ENCODE measurements around the gene HOXB6.

The HOXB6 gene

GRCh38 chr17:48609033-48609432 is 4.2 kb upstream of the HOXB6 start:
- DNase-seq = no peak

GRCh38 chr17:48608494-48608834 is 3.7 kb upstream of the HOXB6 start:
- DNase-seq = no peak

GRCh38 chr17:48606892-48607614 is 2.3 kb upstream of the HOXB6 start:
- DNase-seq = no peak

DNA sequence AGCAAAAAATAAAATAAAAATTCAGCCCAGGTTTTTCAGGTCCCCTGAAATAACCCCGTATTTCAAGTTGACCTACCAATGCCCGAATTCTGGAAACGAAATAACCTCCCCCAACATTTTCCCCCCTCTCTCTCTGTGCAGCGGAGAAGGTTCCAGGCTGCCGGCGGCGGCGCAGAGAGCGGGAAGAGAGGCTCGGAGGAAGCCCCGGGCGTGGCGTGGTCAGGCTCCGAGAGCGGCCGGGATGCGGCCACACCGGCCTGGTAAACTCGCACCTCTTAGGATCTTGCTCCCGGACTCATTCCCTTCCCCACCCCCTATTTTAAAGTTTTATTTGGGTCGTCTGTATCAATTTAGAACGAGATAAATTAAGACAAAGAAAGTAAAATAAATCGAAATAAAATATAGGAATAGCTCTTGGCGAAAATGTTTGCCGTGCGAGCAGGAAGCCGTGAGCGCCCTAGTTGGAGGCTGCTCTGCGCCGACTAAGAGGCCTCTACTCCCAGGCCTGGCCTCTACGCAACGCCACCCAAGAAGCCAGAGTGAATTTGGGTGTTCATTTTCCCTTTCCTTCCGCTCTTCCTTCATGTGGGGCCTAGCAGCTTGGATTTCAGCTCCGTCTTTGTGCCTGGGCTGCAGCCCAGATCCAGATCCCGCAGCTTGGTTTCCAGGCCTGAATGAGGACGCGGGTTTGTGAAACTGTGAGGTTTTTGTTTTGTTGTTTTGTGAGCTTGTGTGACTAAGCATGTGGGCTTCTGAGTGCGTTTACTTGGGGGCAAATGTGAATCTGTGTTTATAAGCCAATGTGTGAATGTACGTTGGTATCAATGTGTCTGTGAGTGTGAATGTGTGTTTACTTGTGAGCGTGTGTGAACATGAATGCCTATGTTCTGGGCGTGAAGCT is 1.5 kb upstream of the HOXB6 start:
- DNase-seq = no peak

DNA sequence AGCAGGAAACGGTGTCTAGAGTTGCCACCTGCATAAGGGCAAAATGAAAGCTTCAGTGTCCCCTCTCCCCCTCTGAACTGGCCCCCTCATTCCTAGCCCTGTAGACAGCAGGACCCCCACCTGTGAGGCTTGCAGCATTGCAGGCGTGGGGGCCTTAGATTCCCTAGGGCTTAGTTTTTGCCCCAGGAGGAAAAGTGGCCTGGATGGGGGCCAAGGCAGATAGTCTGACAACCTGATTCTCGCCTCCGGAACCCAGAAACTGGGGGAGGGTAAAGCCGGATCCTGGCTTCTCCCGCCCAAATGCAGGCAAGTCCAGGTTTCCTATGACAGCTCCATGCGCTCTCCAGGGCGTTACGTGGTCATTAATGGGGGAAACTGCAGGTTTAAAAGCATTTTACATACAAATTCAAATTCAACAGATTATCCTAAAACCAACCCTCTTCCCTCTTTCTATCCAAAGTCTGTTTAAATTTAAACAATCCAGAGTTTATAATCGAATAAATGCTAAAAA is 678 bp upstream of the HOXB6 start:
- DNase-seq = no peak

- no peak for DNase-seq
Observed at GRCh38 chr17:48603959-48604769, 622 bp downstream of the HOXB6 start.

- no peak for DNase-seq
Observed at GRCh38 chr17:48601539-48602425, 3.0 kb downstream of the HOXB6 start.

DNA sequence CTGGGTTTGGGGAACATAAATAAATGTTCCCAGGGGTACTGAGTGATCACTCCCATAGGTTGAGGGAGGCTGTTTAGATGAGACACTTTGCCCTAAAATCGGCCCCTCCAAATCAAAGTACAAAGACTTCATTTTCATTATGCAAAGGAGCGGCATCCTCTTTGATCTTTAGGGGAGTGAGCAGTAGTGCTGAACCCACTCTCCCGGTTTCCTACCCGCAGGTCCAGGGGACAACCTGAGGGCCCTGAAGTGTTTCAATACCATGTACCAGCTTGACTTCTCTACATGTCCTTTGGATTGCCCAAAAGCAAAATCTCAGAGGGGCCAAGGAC is 3.6 kb downstream of the HOXB6 start:
- no peak for DNase-seq

- no peak for DNase-seq
Observed at GRCh38 chr17:48600244-48601098, 4.3 kb downstream of the HOXB6 start.

GRCh38 chr17:48599354-48599753 is 5.4 kb downstream of the HOXB6 start:
- no peak for DNase-seq

- DNase-seq = no peak
Observed at GRCh38 chr17:48598736-48599135, 6.0 kb downstream of the HOXB6 start.

DNA sequence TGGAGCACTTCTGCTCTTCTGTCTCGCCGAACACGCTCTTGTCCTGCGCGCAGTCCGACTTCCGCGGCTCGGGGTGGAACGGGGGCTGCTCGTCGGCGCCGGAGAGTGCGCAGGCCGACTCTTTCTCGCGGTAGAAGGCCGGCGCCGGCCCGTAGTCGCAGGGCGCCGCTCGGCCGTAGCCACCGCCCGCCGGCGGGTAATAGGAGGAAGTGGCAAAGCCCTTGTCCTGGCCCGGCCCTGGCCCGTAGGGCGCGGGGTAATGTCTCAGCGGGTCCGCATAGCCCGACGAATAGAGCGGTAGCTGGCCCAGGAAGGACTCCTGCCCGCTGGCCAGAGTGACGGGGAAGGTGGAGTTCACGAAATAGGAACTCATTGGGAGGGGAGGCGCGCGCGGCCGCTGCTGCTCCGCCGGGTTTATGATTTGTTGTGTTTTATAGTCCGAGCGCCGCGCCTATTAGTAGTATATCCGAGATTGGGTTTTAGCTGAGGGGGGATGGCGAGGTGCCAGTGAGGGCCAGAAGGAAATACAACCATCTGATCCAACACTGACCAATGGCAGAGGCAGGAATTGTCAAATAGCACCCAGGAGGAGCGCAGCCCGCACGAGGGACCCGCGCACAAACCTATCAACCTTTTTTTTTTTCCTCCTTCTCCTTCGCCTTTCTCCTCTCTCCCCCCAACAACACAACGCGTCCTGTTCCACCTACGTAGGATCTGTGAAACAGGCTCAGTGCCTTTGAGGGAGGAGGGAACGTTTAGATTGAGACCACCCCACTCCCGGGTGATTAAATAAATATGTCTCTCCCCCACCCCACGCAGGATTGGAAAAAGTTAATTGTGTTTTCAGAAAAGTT is 6.8 kb downstream of the HOXB6 start:
- peak; percentile 42 for DNase-seq

- DNase-seq = no peak
Observed at GRCh38 chr17:48597528-48597777, 7.3 kb downstream of the HOXB6 start.

- no peak for DNase-seq
Observed at GRCh38 chr17:48596735-48597527, 7.9 kb downstream of the HOXB6 start.

DNA sequence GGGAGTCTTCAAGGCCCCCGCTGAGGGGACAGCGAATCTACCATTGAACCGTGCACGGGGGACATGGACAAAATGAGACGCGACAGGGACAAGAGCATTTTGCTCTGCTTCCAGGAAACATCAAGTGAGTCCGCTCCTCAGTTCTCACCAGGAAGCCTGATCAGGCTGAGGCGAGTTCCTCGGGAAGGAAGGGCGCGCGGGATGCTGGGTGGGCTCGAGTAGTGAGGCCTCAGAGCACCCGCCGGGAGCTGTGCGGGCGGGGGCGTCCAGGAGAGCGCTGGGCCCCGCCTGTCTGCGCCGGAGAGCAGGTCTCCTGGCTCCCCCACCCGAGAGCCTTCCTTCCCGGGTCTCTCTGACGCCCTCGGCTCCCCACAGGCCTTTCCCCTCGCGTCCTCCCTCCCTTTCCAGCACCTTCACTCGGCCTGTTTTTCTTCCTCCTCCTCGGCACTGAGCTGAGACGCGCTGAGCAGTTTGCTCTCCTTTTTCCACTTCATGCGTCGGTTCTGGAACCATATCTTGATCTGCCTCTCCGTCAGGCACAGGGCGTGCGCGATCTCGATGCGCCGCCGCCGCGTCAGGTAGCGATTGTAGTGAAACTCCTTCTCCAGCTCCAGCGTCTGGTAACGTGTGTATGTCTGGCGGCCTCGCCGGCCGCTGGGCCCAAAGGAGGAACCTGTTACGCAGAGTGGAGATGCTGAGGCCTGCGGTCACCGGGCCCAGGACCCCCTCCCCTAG is 8.6 kb downstream of the HOXB6 start:
- peak; percentile 49 for DNase-seq

- DNase-seq = no peak
Observed at GRCh38 chr17:48595278-48595999, 9.3 kb downstream of the HOXB6 start.

DNA sequence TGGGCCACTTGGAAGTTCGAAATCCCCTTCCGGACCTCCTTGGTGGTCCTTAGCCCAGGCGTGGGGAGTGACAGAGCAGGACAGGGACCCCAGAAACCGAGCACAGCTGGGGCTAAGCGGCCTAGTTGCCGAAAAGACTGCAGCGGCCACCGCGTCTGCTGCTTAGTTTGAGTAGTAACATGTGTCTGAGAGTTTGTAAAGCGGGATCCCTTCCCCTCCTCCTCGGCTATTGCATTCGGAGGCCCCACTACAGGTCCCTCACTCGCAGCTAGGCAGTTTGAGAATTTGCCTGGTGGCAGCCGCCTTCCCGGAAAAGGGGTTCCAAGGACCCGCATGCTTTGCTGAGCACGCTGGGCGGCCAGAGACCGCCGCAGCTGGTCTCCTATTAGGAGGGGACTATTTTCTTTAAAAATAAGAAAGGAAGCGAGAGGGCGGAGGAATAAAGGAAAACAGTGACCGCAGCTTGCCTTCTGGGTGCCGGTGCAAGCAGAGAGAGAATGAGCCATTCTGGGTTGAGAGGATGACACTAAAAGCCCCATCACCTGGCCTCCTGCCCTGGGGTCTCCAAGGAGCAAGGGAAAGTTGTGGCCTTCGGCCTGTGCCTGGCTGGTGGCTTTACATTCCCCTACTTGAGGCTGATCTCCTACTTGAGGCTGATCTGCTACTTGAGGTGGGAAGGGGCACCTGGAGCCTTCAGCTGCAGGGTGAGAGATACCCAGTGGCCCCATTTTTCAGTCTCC is 10.1 kb downstream of the HOXB6 start:
- no peak for DNase-seq

Data from activated naive CD4-positive, alpha-beta T cell treated with Interleukin-2 at 50 U/mL for 16 hours (primary cell).